Liver (tissue), 3 donors: ENCODE data around the gene PRR5L.

Experiments used
- JUND ChIP-seq, 2 donors: IDR thresholded peaks; 2 replicates each; pipeline ENCODE4 v1.6.1; 2016; ENCODE audit warnings: antibody characterized with exemption in 2 of 2
- TAF1 ChIP-seq: conservative IDR thresholded peaks from 2 replicates; pipeline ENCODE4 v1.6.1; 2016; ENCODE audit warnings: antibody characterized with exemption, mild to moderate bottlenecking
- TF ChIP-seq, protein P1 (sequence below): fragments of 150-350 bp; IDR thresholded peaks from 2 replicates; pipeline ENCODE4 v1.5.1; 2017; ENCODE audit warnings: improper control_type of control experiment, low read depth, low read length; ENCODE audit not compliant: missing input control
- TF ChIP-seq, protein P2 (sequence below): IDR thresholded peaks from 2 replicates; pipeline ENCODE4 v1.6.1; 2016; ENCODE audit warnings: antibody characterized with exemption
- donor health status: healthy.
- donor health status: healthy.

DNA sequence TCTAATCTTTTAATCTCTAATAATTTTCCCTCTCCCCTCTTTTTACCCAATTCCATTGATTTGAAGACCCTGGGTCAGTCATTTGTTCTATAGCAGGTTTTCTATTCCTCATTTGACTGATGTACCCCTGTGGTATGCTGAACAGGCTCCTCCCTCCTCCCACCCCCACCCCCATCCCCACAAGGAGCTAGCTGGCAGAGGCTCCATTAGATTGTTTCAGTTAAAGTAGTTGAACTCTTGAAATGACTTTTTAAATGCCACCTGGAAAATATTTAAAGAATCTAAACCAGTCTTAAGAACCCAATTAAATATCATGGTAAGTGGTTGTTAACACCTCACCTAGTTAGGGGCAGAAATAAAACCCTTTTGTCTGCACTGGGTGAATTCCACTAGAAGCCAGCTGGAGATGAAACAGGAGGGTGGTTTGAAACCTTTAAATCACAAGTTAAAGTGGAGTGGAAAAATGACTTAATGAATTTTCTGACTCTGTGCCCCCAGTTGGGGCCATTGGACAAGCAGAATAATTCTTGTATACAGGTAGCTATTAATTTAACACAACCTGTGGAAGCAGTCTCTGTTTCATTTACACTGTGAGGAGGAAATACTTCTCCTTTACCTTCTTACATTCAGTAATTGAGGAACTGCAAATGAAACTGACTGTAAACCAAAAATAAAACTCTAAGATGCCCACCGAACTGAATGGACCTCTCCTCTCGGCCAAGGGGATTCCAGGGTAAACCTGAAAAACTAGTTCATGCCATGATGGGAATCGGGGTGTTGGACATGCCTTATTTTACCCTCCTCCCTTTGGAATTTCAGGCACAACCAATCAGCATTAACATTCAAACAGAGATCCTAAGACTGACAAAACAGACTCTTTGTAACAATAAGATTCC is 30.7 kb downstream of the PRR5L start:
- TF ChIP-seq, protein P1, sequence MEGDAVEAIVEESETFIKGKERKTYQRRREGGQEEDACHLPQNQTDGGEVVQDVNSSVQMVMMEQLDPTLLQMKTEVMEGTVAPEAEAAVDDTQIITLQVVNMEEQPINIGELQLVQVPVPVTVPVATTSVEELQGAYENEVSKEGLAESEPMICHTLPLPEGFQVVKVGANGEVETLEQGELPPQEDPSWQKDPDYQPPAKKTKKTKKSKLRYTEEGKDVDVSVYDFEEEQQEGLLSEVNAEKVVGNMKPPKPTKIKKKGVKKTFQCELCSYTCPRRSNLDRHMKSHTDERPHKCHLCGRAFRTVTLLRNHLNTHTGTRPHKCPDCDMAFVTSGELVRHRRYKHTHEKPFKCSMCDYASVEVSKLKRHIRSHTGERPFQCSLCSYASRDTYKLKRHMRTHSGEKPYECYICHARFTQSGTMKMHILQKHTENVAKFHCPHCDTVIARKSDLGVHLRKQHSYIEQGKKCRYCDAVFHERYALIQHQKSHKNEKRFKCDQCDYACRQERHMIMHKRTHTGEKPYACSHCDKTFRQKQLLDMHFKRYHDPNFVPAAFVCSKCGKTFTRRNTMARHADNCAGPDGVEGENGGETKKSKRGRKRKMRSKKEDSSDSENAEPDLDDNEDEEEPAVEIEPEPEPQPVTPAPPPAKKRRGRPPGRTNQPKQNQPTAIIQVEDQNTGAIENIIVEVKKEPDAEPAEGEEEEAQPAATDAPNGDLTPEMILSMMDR, result no peak
- TF ChIP-seq JUND (IDR thresholded peaks at IDR 0.05) (no peak), TAF1 (no peak)
- TF ChIP-seq, protein P2, sequence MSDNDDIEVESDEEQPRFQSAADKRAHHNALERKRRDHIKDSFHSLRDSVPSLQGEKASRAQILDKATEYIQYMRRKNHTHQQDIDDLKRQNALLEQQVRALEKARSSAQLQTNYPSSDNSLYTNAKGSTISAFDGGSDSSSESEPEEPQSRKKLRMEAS, result no peak
